Neural cell (in vitro differentiated cells): ENCODE results near the gene SMCO4. TPM values are rescaled to one million over a fixed set of nuclear protein-coding genes. Genes with fewer than 3 reads are reported as not detected.
A peak's percentile ranks its signal among the peaks of the same experiment; 100 is the strongest.

ENCODE experiments used
- H2AFZ ChIP-seq: fragments of 200-600, 300-800 bp; sonication (generic), shearing (Covaris generic); 2 replicates; pipeline ENCODE4 v1.6.0; 2014; ENCODE audit warnings: low read depth, mild to moderate bottlenecking, antibody characterized with exemption, low read length, moderate library complexity
- H3F3A ChIP-seq: fragments of 200-600 bp; shearing (Covaris generic); 2 replicates; pipeline ENCODE4 v1.6.1; 2016; ENCODE audit warnings: mild to moderate bottlenecking, moderate library complexity, mixed read lengths, antibody characterized with exemption, low read length; ENCODE audit not compliant: insufficient read depth, poor library complexity, severe bottlenecking
- H3K27ac ChIP-seq: fragments of 200-600, 300-800 bp; sonication (generic), shearing (Covaris generic); 2 replicates; pipeline ENCODE4 v1.5.1; 2014; ENCODE audit warnings: mild to moderate bottlenecking, low read length, moderate library complexity
- H3K27me3 ChIP-seq: fragments of 300-800, 200-600 bp; sonication (generic), shearing (Covaris generic); 2 replicates; pipeline ENCODE4 v1.6.0; 2014; ENCODE audit warnings: mild to moderate bottlenecking, low read depth, low read length, moderate library complexity; ENCODE audit not compliant: insufficient read depth
- H3K36me3 ChIP-seq: fragments of 300-800, 200-600 bp; sonication (generic), shearing (Covaris generic); 2 replicates; pipeline ENCODE4 v1.5.1; 2014; ENCODE audit warnings: mild to moderate bottlenecking, antibody characterized with exemption, low read length, moderate library complexity; ENCODE audit not compliant: insufficient read depth
- H3K4me2 ChIP-seq: fragments of 300-800, 200-600 bp; sonication (generic), shearing (Covaris generic); 2 replicates; pipeline ENCODE4 v1.6.0; 2014; ENCODE audit warnings: mild to moderate bottlenecking, low read length
- H3K4me3 ChIP-seq: fragments of 300-800, 200-600 bp; sonication (generic), shearing (Covaris generic); 2 replicates; pipeline ENCODE4 v1.5.1; 2014; ENCODE audit warnings: mild to moderate bottlenecking, low read length, moderate library complexity
- H3K79me2 ChIP-seq: fragments of 200-600 bp; shearing (Covaris generic); replicated peaks from 2 replicates; pipeline ENCODE4 v1.6.0; 2014; ENCODE audit warnings: mild to moderate bottlenecking, low read length, moderate library complexity; ENCODE audit not compliant: insufficient read depth
- H3K9ac ChIP-seq: fragments of 300-800, 200-600 bp; sonication (generic), shearing (Covaris generic); 2 replicates; pipeline ENCODE4 v1.6.1; 2016; ENCODE audit warnings: mild to moderate bottlenecking, low read length, mixed read lengths
- H3K9me2 ChIP-seq: fragments of 200-600 bp; shearing (Covaris generic); 2 replicates; pipeline ENCODE4 v1.6.1; 2016; ENCODE audit warnings: mild to moderate bottlenecking, low read length, mixed read lengths; ENCODE audit not compliant: insufficient read depth
- H3K9me3 ChIP-seq: fragments of 200-600, 300-800 bp; sonication (generic), shearing (Covaris generic); 2 replicates; pipeline ENCODE4 v1.6.1; 2016; ENCODE audit warnings: mild to moderate bottlenecking, mixed run types, low read length, moderate library complexity, mixed read lengths
- H4K20me1 ChIP-seq: fragments of 200-600 bp; shearing (Covaris generic); 2 replicates; pipeline ENCODE4 v1.6.1; 2016; ENCODE audit warnings: mild to moderate bottlenecking, mixed run types; ENCODE audit not compliant: insufficient read depth
- EP300 ChIP-seq: fragments of 450-650 bp; conservative IDR thresholded peaks from 2 replicates; pipeline ENCODE4 v1.6.1; 2014; ENCODE audit warnings: antibody characterized with exemption, mild to moderate bottlenecking, moderate library complexity; ENCODE audit not compliant: poor library complexity, severe bottlenecking
- EZH2 ChIP-seq: fragments of 200-600, 300-800 bp; shearing (Covaris generic), sonication (generic); IDR thresholded peaks from 2 replicates; pipeline ENCODE4 v1.6.1; 2014; ENCODE audit warnings: antibody characterized with exemption, low read length, borderline replicate concordance, mild to moderate bottlenecking; ENCODE audit not compliant: insufficient read depth, poor library complexity, severe bottlenecking
- MXI1 ChIP-seq: fragments of 450-650 bp; conservative IDR thresholded peaks from 2 replicates; pipeline ENCODE4 v1.6.1; 2014; ENCODE audit warnings: antibody characterized with exemption, mild to moderate bottlenecking; ENCODE audit not compliant: poor library complexity, severe bottlenecking
- POLR2AphosphoS5 ChIP-seq: IDR thresholded peaks from 2 replicates; pipeline ENCODE4 v1.6.1; 2012
- RAD21 ChIP-seq: fragments of 450-650 bp; conservative IDR thresholded peaks from 2 replicates; pipeline ENCODE4 v1.6.1; 2014; ENCODE audit warnings: antibody characterized with exemption, mild to moderate bottlenecking, moderate library complexity
- SMC3 ChIP-seq: fragments of 450-650 bp; conservative IDR thresholded peaks from 2 replicates; pipeline ENCODE4 v1.6.1; 2014; ENCODE audit warnings: antibody characterized with exemption, mild to moderate bottlenecking, moderate library complexity; ENCODE audit not compliant: poor library complexity
- TAF1 ChIP-seq: IDR thresholded peaks from 2 replicates; pipeline ENCODE4 v1.6.1; 2012; ENCODE audit warnings: low read depth
- polyA plus RNA-seq: library from polyadenylated mRNA; depleted of rRNA; stranded (reverse); fragments of >200 nt; gene quantifications from 2 replicates; pipeline ENCODE4 v1.2.3, GENCODE V29; 2014
- TF ChIP-seq, protein P1 (sequence below): fragments of 450-650 bp; IDR thresholded peaks from 2 replicates; pipeline ENCODE4 v1.5.1; 2014; ENCODE audit warnings: antibody characterized with exemption, mild to moderate bottlenecking, moderate library complexity; ENCODE audit not compliant: poor library complexity, severe bottlenecking
- TF ChIP-seq, protein P2 (sequence below): IDR thresholded peaks from 2 replicates; pipeline ENCODE4 v1.6.1; 2012; ENCODE audit warnings: borderline replicate concordance

SMCO4 gene
- polyA plus RNA-seq, 1 donor from 2014 or later = 10.0 TPM

DNA sequence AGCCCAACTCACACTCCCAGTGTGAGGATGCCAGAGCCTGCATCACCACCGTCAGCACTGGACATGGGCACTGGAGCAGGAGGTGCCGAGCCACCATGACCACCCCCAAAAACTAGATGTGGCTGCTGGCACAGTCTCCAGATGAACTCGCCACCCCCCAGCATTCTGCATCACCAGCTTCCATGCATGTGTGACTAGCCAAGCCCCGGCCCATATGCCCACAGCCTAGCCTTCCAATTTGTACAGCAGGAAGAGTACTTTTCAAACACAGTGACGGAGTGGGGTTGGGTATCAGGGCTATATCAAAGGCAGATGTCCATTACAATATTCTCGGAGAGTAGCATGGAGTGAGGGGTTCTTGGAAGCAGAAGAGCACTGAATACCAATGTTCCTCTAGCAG is 62.9 kb downstream of the SMCO4 start:
- Histone ChIP-seq H3F3A (peaks cover 6% of the 10 kb centered on the region), H3K9ac (no peak overlapping the region), H3K4me2 (no peak overlapping the region), H3K36me3 (no peaks in the 10 kb centered on the region), H3K79me2 (no peaks in the 10 kb centered on the region), H3K4me3 (no peak overlapping the region), H3K27ac (no peak overlapping the region), H3K9me2 (no peaks in the 10 kb centered on the region), H2AFZ (no peak overlapping the region), H3K9me3 (no peaks in the 10 kb centered on the region), H4K20me1 (no peaks in the 10 kb centered on the region), H3K27me3 (no peaks in the 10 kb centered on the region)
- TF ChIP-seq EZH2 (no peak), POLR2AphosphoS5 (no peak), SMC3 (no peak)

DNA sequence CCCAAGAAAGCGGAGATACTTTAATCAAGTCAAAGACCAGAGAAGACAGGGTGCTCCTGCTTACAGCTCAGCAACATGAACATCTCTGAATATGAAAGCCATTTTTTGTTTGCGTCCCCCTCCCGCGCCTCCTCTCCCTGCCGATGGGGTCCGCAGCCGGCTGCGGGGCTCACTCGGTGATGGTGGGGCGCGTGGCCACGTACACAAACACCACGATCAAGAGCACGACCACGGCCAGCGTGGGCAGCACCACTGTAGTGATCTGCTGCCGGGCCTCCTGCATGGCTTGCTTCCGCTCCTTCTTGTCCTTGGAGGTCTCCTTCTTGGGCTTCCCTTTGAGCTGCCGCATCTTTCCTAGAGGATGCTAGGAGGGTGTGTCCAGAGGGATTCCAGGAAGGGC is 64.3 kb downstream of the SMCO4 start:
- Histone ChIP-seq H2AFZ (no peak overlapping the region), H3K4me3 (no peak overlapping the region), H3K36me3 (no peaks in the 10 kb centered on the region), H3K9me2 (no peaks in the 10 kb centered on the region), H3K9ac (no peak overlapping the region), H3K27ac (no peak overlapping the region), H3K79me2 (no peaks in the 10 kb centered on the region), H3K9me3 (no peaks in the 10 kb centered on the region), H3F3A (peaks cover 6% of the 10 kb centered on the region), H3K4me2 (no peak overlapping the region), H3K27me3 (no peaks in the 10 kb centered on the region), H4K20me1 (no peaks in the 10 kb centered on the region)
- TF ChIP-seq SMC3 (no peak), EP300 (no peak), RAD21 (no peak), POLR2AphosphoS5 (no peak), EZH2 (no peak), TAF1 (no peak), MXI1 (no peak)
- TF ChIP-seq, protein P1, sequence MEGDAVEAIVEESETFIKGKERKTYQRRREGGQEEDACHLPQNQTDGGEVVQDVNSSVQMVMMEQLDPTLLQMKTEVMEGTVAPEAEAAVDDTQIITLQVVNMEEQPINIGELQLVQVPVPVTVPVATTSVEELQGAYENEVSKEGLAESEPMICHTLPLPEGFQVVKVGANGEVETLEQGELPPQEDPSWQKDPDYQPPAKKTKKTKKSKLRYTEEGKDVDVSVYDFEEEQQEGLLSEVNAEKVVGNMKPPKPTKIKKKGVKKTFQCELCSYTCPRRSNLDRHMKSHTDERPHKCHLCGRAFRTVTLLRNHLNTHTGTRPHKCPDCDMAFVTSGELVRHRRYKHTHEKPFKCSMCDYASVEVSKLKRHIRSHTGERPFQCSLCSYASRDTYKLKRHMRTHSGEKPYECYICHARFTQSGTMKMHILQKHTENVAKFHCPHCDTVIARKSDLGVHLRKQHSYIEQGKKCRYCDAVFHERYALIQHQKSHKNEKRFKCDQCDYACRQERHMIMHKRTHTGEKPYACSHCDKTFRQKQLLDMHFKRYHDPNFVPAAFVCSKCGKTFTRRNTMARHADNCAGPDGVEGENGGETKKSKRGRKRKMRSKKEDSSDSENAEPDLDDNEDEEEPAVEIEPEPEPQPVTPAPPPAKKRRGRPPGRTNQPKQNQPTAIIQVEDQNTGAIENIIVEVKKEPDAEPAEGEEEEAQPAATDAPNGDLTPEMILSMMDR = no peak

DNA sequence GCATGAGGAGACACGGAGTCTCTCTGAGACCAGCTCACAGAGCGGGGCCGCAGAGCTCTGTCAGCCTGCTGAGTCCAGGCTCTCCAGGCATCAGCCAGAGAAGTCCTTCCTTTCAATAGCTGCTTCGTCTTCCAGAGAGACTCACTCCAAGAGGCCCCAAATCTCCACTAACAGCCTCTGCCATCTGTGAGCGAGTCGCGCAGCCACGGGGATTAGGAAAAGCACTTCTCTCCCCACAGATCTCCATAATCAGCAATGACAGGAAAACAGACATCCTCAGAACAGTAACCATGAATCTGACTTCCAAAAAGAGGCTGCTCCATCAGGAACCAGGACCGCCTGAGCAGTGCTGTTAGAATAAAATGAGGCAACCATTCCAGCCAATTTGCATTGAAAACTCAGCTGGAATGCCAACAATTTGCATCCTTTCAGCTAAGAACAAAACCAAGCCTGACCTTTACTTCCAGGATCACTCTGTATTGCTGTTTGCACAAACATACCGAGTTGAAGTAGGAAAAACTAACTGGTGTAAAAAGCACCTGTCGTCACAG is 65.4 kb downstream of the SMCO4 start:
- H2AFZ ChIP-seq = no peak overlapping the region
- H4K20me1 ChIP-seq = no peaks in the 10 kb centered on the region
- no peaks in the 10 kb centered on the region for H3K36me3 ChIP-seq
- peaks cover 6% of the 10 kb centered on the region for H3F3A ChIP-seq
- peak overlapping the region; percentile 23 for H3K27ac ChIP-seq
- no peaks in the 10 kb centered on the region for H3K27me3 ChIP-seq
- H3K4me2 ChIP-seq = no peak overlapping the region
- peak overlapping the region; percentile 41 for H3K4me3 ChIP-seq
- no peaks in the 10 kb centered on the region for H3K9me2 ChIP-seq
- H3K79me2 ChIP-seq = no peaks in the 10 kb centered on the region
- no peaks in the 10 kb centered on the region for H3K9me3 ChIP-seq
- TF ChIP-seq RAD21 (no peak), POLR2AphosphoS5 (no peak), TAF1 (no peak), EP300 (no peak), MXI1 (no peak), SMC3 (no peak), EZH2 (no peak)
- TF ChIP-seq, protein P2, sequence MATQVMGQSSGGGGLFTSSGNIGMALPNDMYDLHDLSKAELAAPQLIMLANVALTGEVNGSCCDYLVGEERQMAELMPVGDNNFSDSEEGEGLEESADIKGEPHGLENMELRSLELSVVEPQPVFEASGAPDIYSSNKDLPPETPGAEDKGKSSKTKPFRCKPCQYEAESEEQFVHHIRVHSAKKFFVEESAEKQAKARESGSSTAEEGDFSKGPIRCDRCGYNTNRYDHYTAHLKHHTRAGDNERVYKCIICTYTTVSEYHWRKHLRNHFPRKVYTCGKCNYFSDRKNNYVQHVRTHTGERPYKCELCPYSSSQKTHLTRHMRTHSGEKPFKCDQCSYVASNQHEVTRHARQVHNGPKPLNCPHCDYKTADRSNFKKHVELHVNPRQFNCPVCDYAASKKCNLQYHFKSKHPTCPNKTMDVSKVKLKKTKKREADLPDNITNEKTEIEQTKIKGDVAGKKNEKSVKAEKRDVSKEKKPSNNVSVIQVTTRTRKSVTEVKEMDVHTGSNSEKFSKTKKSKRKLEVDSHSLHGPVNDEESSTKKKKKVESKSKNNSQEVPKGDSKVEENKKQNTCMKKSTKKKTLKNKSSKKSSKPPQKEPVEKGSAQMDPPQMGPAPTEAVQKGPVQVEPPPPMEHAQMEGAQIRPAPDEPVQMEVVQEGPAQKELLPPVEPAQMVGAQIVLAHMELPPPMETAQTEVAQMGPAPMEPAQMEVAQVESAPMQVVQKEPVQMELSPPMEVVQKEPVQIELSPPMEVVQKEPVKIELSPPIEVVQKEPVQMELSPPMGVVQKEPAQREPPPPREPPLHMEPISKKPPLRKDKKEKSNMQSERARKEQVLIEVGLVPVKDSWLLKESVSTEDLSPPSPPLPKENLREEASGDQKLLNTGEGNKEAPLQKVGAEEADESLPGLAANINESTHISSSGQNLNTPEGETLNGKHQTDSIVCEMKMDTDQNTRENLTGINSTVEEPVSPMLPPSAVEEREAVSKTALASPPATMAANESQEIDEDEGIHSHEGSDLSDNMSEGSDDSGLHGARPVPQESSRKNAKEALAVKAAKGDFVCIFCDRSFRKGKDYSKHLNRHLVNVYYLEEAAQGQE = no peak
- TF ChIP-seq, protein P1 = no peak
- peak overlapping the region; percentile 1 for H3K9ac ChIP-seq
